ENCODE data around the gene KRTAP10-7. TPM values are rescaled to one million over a fixed set of nuclear protein-coding genes. Genes with fewer than 3 reads are reported as not detected.
"Not testable (repeated sequence)": the region's sequence is repeated elsewhere in the genome, so short reads cannot be mapped to it uniquely, and the experiment has no call there.

Gene KRTAP10-7, protein sequence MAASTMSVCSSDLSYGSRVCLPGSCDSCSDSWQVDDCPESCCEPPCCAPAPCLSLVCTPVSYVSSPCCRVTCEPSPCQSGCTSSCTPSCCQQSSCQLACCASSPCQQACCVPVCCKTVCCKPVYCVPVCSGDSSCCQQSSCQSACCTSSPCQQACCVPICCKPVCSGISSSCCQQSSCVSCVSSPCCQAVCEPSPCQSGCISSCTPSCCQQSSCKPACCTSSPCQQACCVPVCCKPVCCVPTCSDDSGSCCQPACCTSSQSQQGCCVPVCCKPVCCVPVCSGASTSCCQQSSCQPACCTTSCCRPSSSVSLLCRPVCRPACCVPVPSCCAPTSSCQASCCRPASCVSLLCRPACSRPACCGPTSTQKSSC
- not detected in 2 replicates for total RNA-seq (2014; rRNA removed; shearing (Covaris generic); ENCODE audit: low replicate concordance)

DNA sequence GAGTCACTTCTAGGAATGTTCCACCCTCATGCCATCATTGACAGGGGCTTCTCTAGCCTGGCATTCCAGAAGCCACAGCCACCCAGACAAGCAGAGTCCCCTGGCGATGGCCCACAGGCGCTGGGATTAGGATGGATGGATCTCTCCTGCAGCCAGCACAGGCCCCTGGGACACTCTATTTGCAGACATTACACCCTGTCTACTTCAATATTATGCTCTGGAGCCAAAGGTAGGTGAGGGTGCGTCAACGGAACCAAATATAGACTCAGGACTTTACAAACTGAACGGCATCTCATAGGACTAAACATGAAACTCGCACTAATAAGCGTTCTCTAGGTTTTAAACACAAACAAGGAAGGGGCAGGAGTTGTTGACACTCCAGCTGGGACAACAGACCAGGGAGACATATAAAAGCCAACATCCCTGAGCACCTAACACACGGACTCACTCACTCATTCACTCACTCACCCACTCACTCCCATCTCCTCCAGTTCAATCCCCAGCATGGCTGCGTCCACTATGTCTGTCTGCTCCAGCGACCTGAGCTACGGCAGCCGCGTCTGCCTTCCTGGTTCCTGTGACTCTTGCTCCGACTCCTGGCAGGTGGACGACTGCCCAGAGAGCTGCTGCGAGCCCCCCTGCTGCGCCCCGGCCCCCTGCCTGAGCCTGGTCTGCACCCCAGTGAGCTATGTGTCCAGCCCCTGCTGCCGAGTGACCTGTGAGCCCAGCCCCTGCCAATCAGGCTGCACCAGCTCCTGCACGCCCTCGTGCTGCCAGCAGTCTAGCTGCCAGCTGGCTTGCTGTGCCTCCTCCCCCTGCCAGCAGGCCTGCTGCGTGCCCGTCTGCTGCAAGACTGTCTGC, at the start of gene KRTAP10-7:
Gene KRTAP10-7, plus strand, starts transcription at position 480 of the 861 bp plus-strand sequence. Its CDS starts 25 bp downstream, at position 505.
- not testable (repeated sequence) for H3K4me1 ChIP-seq (ENCODE audit: low read length); H3K9me3 ChIP-seq (ENCODE audit: low read length); H3K4me3 ChIP-seq (ENCODE audit: low read length); H3K27ac ChIP-seq (ENCODE audit: low read length); H3K9ac ChIP-seq (ENCODE audit: low read length); DNase-seq; H4K20me1 ChIP-seq (ENCODE audit: insufficient read depth, low read depth, low read length); H3K9me2 ChIP-seq (replicated peaks; ENCODE audit: insufficient read depth, low read length); H3K36me3 ChIP-seq (ENCODE audit: insufficient read depth, low read length); H3K4me2 ChIP-seq (ENCODE audit: low read depth, low read length, poor library complexity, severe bottlenecking); H2AFZ ChIP-seq (ENCODE audit: low read length); H3K79me2 ChIP-seq (ENCODE audit: low read length); H3K27me3 ChIP-seq (ENCODE audit: low read length)

DNA sequence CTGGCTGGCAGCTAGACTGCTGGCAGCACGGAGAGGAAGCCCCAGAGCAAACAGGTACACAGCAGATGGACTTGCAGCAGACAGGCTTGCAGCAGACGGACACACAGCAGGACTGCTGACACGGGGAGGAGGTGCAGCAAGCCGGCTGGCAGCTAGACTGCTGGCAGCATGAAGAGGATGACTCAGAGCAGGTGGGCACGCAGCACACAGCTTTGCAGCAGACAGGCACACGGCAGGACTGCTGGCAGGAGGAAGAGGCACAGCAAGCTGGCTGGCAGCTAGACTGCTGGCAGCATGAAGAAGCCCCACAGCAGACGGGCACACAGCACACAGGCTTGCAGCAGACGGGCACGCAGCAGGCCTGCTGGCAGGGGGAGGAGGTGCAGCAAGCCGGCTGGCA, 49.6 kb upstream of the KRTAP10-7 start:
- H4K20me1 ChIP-seq (ENCODE audit: insufficient read depth, low read depth, low read length) = no peaks in the 10 kb centered on the region
- no peak overlapping the region for H3K4me2 ChIP-seq (ENCODE audit: low read depth, low read length, poor library complexity, severe bottlenecking)
- no peak for DNase-seq

DNA sequence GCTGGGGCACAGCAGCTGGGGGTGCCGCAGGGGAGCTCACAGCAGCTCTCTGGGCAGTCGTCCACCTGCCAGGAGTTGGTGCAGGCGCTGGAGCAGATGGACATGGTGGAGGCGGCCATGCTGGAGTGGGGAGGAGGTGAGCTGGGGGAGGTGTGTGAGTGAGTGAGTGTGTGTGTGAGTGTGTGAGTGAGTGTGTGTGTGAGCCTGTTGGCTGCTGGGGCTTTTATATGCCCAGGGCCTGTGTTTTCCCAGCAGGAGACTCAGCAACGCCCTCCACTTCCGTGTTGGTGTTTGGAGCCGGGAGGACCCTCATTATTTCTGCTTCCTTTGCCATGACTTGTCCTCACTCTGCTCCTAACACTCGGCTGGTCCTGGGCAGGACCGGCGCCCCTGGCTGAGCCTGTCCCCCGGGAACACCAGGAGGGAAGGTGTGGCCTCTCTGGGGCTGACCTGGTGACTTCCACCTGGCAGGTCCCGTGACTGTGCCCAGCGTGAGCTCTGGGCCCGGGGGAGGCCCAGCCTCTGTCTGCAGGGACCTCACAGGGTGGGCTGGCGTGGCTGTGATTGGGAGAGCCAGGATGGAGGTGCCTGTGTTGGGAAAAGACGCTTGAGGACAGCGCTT, 48.9 kb upstream of the KRTAP10-7 start, which contains the start of gene KRTAP10-2:
Gene KRTAP10-2, minus strand, starts transcription at position 166 of the 622 bp plus-strand sequence. Its CDS starts 47 bp downstream, at position 119.
- no peaks in the 10 kb centered on the region for H4K20me1 ChIP-seq (ENCODE audit: insufficient read depth, low read depth, low read length)

More for the DNA sequence above, 49.6 kb upstream of the KRTAP10-7 start:
- H3K79me2 ChIP-seq (ENCODE audit: low read length) = no peaks in the 10 kb centered on the region
- H3K4me1 ChIP-seq (ENCODE audit: low read length) = no peaks in the 10 kb centered on the region
- no peaks in the 10 kb centered on the region for H3K36me3 ChIP-seq (ENCODE audit: insufficient read depth, low read length)
- H3K9ac ChIP-seq (ENCODE audit: low read length) = no peak overlapping the region
- no peak overlapping the region for H3K27ac ChIP-seq (ENCODE audit: low read length)
- no peaks in the 10 kb centered on the region; the same call in 1 of the 2 replicates for H3K9me3 ChIP-seq (ENCODE audit: low read length)
- H3K27me3 ChIP-seq (ENCODE audit: low read length) = no peaks in the 10 kb centered on the region; the same call in 1 of the 2 replicates
- H3K9me2 ChIP-seq (replicated peaks; ENCODE audit: insufficient read depth, low read length) = no peaks in the 10 kb centered on the region
- H3K4me3 ChIP-seq (ENCODE audit: low read length) = no peak overlapping the region
- no peak overlapping the region for H2AFZ ChIP-seq (ENCODE audit: low read length)

DNA sequence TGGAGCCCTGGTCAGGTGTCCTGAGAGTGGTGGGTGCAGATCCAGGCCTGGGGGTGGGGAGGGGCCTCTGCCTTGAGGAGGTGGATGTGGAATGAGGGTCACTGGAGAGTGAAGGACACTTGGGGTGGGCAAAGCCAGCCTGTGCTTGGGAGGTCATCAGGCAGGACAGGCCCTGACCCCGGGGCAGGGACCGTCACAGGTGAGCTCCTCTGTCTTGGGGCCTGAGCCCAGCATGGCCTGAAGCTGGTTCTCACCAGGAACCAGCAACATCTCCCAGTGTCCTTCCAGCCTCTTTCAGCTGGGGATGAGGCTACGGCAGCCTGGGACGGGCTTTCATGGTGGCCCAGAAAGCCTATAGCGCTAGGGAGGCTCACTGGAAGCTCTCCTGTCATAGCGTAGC, 48.3 kb upstream of the KRTAP10-7 start:
- Histone ChIP-seq H3K36me3 (ENCODE audit: insufficient read depth, low read length) (no peaks in the 10 kb centered on the region), H3K4me1 (ENCODE audit: low read length) (no peaks in the 10 kb centered on the region; the same call in 1 of the 2 replicates), H4K20me1 (ENCODE audit: insufficient read depth, low read depth, low read length) (no peaks in the 10 kb centered on the region), H3K9me2 (replicated peaks; ENCODE audit: insufficient read depth, low read length) (no peaks in the 10 kb centered on the region), H3K27ac (ENCODE audit: low read length) (no peak overlapping the region), H3K79me2 (ENCODE audit: low read length) (no peaks in the 10 kb centered on the region), H3K4me2 (ENCODE audit: low read depth, low read length, poor library complexity, severe bottlenecking) (no peak overlapping the region), H3K9ac (ENCODE audit: low read length) (no peak overlapping the region), H3K27me3 (ENCODE audit: low read length) (no peaks in the 10 kb centered on the region), H2AFZ (ENCODE audit: low read length) (no peak overlapping the region), H3K9me3 (ENCODE audit: low read length) (no peaks in the 10 kb centered on the region; the same call in 1 of the 2 replicates), H3K4me3 (ENCODE audit: low read length) (no peak overlapping the region)
- no peak for DNase-seq

More for the DNA sequence above, 48.9 kb upstream of the KRTAP10-7 start, which contains the start of gene KRTAP10-2:
- Histone ChIP-seq H3K79me2 (ENCODE audit: low read length) (no peaks in the 10 kb centered on the region), H3K9ac (ENCODE audit: low read length) (no peak within 1 kb of the TSS), H3K9me3 (ENCODE audit: low read length) (no peaks in the 10 kb centered on the region; the same call in 1 of the 2 replicates), H3K4me1 (ENCODE audit: low read length) (no peaks in the 10 kb centered on the region), H3K36me3 (ENCODE audit: insufficient read depth, low read length) (no peaks in the 10 kb centered on the region), H3K4me3 (ENCODE audit: low read length) (no peak within 1 kb of the TSS), H3K9me2 (replicated peaks; ENCODE audit: insufficient read depth, low read length) (no peaks in the 10 kb centered on the region), H2AFZ (ENCODE audit: low read length) (no peak within 1 kb of the TSS), H3K27ac (ENCODE audit: low read length) (no peak within 1 kb of the TSS), H3K4me2 (ENCODE audit: low read depth, low read length, poor library complexity, severe bottlenecking) (no peak within 1 kb of the TSS), H3K27me3 (ENCODE audit: low read length) (no peaks in the 10 kb centered on the region; the same call in 1 of the 2 replicates)
- DNase-seq = no peak

DNA sequence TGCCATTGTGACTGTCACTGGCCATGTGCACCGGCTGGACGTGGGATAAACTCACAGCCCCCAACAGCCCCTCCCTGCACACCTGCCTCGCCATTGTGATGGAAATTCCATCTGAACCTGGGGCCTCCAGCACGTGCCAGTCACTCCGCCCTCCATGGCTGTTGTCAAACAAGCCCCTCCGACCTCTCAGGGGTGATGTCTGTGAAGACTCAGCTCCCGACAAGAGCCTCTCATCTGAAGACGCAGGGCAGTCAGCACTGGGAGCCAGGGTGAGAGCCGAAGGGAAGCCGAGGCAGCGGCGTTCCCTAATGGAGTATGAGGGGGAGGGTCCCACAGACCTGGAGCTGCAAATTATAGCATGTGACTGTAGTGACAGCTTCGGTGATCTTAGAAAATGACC, 47.7 kb upstream of the KRTAP10-7 start:
- H4K20me1 ChIP-seq (ENCODE audit: insufficient read depth, low read depth, low read length) = no peaks in the 10 kb centered on the region
- H3K79me2 ChIP-seq (ENCODE audit: low read length) = no peaks in the 10 kb centered on the region
- H3K27ac ChIP-seq (ENCODE audit: low read length) = no peak overlapping the region
- H3K9ac ChIP-seq (ENCODE audit: low read length) = no peak overlapping the region
- H2AFZ ChIP-seq (ENCODE audit: low read length) = no peak overlapping the region
- no peak overlapping the region for H3K4me3 ChIP-seq (ENCODE audit: low read length)
- H3K4me2 ChIP-seq (ENCODE audit: low read depth, low read length, poor library complexity, severe bottlenecking) = no peak overlapping the region
- DNase-seq = no peak
- no peaks in the 10 kb centered on the region; the same call in 1 of the 2 replicates for H3K9me3 ChIP-seq (ENCODE audit: low read length)
- H3K27me3 ChIP-seq (ENCODE audit: low read length) = no peaks in the 10 kb centered on the region
- no peaks in the 10 kb centered on the region for H3K36me3 ChIP-seq (ENCODE audit: insufficient read depth, low read length)
- no peaks in the 10 kb centered on the region for H3K9me2 ChIP-seq (replicated peaks; ENCODE audit: insufficient read depth, low read length)
- H3K4me1 ChIP-seq (ENCODE audit: low read length) = no peaks in the 10 kb centered on the region; the same call in 1 of the 2 replicates

DNA sequence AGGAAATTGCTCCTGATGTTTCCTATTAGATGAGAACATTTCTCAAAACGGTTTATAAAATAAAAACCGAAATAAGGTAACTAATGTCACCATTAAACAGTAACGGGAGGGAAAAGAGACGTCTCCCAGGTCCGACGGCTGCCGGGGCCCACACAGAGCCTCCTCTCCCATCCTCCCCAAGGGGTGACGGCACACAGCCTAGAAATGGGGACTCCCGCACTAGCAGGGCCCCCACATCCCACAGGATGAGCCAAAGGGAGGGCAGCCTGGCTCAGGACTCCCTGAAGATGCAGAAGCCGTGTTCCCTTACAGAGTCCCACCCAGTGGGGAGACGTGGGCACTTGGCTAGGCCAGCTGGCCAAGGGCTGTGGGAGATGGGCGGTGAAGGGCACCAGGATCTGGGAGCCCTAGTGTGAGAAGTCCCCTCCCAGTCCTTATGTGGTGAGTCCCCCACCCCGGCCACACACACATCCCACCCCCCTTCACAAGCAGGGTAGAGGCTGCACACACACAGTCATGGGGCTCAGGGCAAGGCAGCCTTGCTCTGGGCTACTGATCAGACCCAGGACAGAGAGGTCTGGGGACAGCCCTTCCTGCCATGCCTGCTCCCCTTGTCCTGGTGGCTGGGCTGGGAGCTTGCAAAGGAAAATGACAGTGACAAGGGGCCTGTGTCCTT, 45.1 kb upstream of the KRTAP10-7 start:
- Histone ChIP-seq H3K4me3 (ENCODE audit: low read length) (no peak overlapping the region), H3K79me2 (ENCODE audit: low read length) (no peaks in the 10 kb centered on the region), H3K4me2 (ENCODE audit: low read depth, low read length, poor library complexity, severe bottlenecking) (no peak overlapping the region), H3K27me3 (ENCODE audit: low read length) (no peaks in the 10 kb centered on the region), H3K9me3 (ENCODE audit: low read length) (no peaks in the 10 kb centered on the region), H3K9ac (ENCODE audit: low read length) (no peak overlapping the region), H3K4me1 (ENCODE audit: low read length) (no peaks in the 10 kb centered on the region; the same call in 1 of the 2 replicates), H2AFZ (ENCODE audit: low read length) (no peak overlapping the region), H4K20me1 (ENCODE audit: insufficient read depth, low read depth, low read length) (no peaks in the 10 kb centered on the region), H3K36me3 (ENCODE audit: insufficient read depth, low read length) (no peaks in the 10 kb centered on the region), H3K9me2 (replicated peaks; ENCODE audit: insufficient read depth, low read length) (no peaks in the 10 kb centered on the region), H3K27ac (ENCODE audit: low read length) (no peak overlapping the region)
- DNase-seq = no peak

DNA sequence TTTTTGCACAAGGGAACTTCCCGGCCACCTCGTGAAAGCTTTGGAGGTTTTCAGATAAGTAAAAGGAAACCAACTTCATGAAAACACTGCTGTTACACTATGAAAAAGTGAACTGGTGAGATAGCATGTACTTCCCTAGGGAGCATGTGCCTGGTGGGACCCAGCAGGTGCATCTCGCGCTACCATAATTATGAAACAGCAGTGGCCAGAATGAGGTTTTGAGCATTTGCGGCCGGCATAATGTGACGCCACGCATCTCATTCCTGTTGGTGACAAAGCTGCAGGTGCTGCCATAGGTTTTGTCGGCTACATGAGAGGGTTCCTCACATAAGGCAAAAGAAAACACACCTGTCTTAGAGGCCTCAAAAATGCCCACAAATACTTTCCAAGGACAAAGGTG, 43.5 kb upstream of the KRTAP10-7 start:
- no peaks in the 10 kb centered on the region for H4K20me1 ChIP-seq (ENCODE audit: insufficient read depth, low read depth, low read length)
- H3K9me3 ChIP-seq (ENCODE audit: low read length) = no peaks in the 10 kb centered on the region
- no peak overlapping the region for H3K4me2 ChIP-seq (ENCODE audit: low read depth, low read length, poor library complexity, severe bottlenecking)
- H2AFZ ChIP-seq (ENCODE audit: low read length) = no peak overlapping the region
- no peaks in the 10 kb centered on the region for H3K36me3 ChIP-seq (ENCODE audit: insufficient read depth, low read length)
- H3K9me2 ChIP-seq (replicated peaks; ENCODE audit: insufficient read depth, low read length) = no peaks in the 10 kb centered on the region
- no peak overlapping the region for H3K27ac ChIP-seq (ENCODE audit: low read length)
- no peaks in the 10 kb centered on the region for H3K79me2 ChIP-seq (ENCODE audit: low read length)
- no peaks in the 10 kb centered on the region; the same call in 1 of the 2 replicates for H3K4me1 ChIP-seq (ENCODE audit: low read length)
- H3K27me3 ChIP-seq (ENCODE audit: low read length) = no peaks in the 10 kb centered on the region
- no peak overlapping the region for H3K9ac ChIP-seq (ENCODE audit: low read length)
- H3K4me3 ChIP-seq (ENCODE audit: low read length) = no peak overlapping the region
- no peak for DNase-seq

Data from Karpas-422 (cell line).